22Rv1 (cell line): ENCODE results near the gene CHAT.

Experiments
- H3K27ac ChIP-seq: fragments of 450-650 bp; 2 replicates; pipeline ENCODE4 v1.5.1; 2017
- CTCF ChIP-seq: fragments of 450-650 bp; IDR thresholded peaks from 2 replicates; pipeline ENCODE4 v1.5.1; 2017; ENCODE audit warnings: mild to moderate bottlenecking
- ZFX ChIP-seq: fragments of 450-650 bp; IDR thresholded peaks from 2 replicates; pipeline ENCODE4 v1.6.1; 2017; ENCODE audit warnings: antibody characterized with exemption, borderline replicate concordance

The CHAT gene

GRCh38 chr10:49575489-49576072 lies 38.3 kb upstream of the CHAT start:
- TF ChIP-seq ZFX (no peak), CTCF (no peak)
- no peak overlapping the region for H3K27ac ChIP-seq

GRCh38 chr10:49577182-49577925 lies 36.5 kb upstream of the CHAT start:
- no peak overlapping the region for H3K27ac ChIP-seq
- TF ChIP-seq ZFX (no peak), CTCF (no peak)

GRCh38 chr10:49578392-49578791 lies 35.4 kb upstream of the CHAT start:
- no peak for TF ChIP-seq CTCF
- TF ChIP-seq ZFX, result no peak
- no peak overlapping the region for H3K27ac ChIP-seq

- TF ChIP-seq CTCF (no peak), ZFX (no peak)
- no peak overlapping the region for H3K27ac ChIP-seq
Measured at GRCh38 chr10:49579621-49580020, 34.2 kb upstream of the CHAT start.

- H3K27ac ChIP-seq, result no peak overlapping the region
- TF ChIP-seq ZFX, result no peak
- TF ChIP-seq CTCF, result no peak
Measured at GRCh38 chr10:49585387-49585786, 28.4 kb upstream of the CHAT start.

GRCh38 chr10:49587981-49588380 lies 25.9 kb upstream of the CHAT start:
- TF ChIP-seq ZFX, result no peak
- TF ChIP-seq CTCF, result no peak
- no peak overlapping the region for H3K27ac ChIP-seq

GRCh38 chr10:49592726-49593563 lies 20.9 kb upstream of the CHAT start:
- no peak overlapping the region for H3K27ac ChIP-seq
- TF ChIP-seq ZFX, result no peak
- TF ChIP-seq CTCF, result peak; percentile 92
